SIG-M5 treated with dmso at 0.1 percent for 504 hours (cell line): ENCODE results near the gene TSHZ2.
"Not testable (repeated sequence)": the region's sequence is repeated elsewhere in the genome, so short reads cannot be mapped to it uniquely, and the experiment has no call there.

Experiments
- DNase-seq: peaks from one replicate; lab custom pipeline; 2025; ENCODE audit not compliant: unreplicated experiment; lab: John Stamatoyannopoulos, UW

Gene TSHZ2

DNA sequence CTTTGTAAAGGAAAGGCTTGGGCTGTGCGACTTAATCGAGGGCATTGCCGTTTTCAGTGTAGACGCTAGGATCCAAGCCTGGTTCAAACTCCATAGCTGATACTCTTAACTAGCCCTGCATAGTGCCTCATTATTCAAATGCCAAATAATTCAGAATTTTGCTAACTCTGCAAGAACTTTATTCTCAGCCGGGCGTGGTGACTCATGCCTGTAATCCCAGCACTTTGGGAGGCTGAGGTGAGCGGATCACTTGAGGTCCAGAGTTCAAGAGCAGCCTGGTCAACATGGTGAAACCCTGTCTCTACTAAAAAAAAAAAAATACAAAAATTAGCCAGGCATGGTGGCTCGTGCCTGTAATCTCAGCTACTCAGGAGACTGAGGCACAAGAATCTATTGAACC is 394.8 kb downstream of the TSHZ2 start:
- DNase-seq, result not testable (repeated sequence)

DNA sequence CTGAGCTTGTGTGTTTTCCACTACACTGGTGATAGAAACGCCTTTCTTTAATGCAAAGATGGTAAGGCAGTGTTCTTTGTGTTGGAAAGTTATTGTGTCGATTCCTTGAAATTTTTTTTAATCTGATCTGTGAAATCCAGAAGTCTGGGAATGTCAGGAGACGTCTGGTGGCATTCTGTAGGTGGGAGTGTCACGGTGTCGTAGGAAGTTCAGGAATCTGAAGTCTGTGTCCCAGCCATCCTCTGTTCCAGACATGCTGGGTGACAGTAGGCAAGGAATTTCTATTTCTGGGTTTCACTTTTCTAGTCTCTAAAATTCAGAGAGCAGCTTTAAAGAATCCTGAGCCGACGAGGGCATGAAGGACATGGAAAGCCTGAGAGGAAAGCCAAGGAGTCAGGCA is 397.7 kb downstream of the TSHZ2 start:
- DNase-seq, result no peak

DNA sequence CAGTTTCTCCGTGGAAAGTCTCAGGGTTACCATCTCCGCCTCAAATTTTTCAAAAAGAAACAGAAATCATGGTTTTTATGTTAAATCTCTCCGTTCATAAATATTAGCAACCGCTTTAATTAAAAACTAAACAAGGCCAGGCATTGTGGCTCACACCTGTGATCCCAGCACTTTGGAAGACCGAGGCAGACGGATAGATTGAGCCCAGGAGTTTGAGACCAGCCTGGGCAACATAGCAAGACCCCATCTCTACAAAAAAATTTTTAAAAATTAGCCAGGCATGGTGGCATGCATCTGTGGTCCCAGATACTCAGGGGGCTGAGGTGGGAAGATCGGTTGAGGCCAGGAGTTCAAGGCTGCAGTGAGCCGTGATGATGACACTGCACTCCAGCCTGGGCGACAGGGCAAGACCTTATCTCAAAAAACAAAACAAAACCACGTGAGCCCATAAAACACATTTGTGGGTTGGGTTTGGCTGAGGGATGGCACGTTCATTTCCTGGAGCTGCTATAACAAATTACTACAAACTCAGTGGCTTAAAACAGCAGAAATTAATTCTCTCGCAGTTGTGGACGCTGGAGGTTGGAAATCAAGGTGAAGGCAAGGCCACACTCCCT is 398.3 kb downstream of the TSHZ2 start:
- no peak for DNase-seq

DNA sequence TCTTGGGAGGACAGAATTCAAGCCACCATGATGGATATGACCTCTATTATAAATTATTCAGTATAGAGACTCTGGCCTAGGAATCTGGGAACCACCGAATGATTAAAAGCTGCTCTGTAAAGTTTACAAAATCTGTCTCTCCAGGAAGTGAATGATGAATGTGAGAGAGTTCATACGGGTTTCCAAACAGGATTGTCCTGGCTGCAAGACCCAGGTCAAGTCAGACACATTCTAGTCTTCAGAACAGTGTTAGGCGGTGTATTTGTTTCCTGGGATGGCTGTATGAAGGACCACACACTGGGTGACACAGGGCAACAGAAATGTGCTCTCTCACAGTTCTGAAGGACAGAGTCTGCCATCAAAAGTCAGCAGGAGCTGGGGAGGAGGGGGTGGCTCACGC is 399.1 kb downstream of the TSHZ2 start:
- no peak for DNase-seq

DNA sequence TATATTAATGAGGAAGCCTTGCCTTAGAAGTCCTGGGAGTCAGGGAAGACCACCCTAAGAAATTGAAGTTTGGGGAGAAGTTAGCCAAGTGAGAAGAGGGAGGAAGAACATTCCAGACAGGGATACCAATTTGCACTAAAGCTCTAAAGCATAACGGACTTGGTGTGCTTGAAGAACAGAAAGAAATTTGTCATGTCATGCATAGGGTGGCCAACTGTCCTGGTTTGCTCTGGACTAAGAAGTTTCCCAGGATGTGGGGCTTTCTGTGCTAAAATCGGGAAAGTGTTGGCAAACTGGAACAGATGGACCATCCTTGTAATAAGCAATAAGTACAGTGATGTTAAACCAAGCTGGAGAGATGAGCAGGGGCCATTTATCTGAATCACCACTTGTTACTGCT is 403.9 kb downstream of the TSHZ2 start:
- no peak for DNase-seq

DNA sequence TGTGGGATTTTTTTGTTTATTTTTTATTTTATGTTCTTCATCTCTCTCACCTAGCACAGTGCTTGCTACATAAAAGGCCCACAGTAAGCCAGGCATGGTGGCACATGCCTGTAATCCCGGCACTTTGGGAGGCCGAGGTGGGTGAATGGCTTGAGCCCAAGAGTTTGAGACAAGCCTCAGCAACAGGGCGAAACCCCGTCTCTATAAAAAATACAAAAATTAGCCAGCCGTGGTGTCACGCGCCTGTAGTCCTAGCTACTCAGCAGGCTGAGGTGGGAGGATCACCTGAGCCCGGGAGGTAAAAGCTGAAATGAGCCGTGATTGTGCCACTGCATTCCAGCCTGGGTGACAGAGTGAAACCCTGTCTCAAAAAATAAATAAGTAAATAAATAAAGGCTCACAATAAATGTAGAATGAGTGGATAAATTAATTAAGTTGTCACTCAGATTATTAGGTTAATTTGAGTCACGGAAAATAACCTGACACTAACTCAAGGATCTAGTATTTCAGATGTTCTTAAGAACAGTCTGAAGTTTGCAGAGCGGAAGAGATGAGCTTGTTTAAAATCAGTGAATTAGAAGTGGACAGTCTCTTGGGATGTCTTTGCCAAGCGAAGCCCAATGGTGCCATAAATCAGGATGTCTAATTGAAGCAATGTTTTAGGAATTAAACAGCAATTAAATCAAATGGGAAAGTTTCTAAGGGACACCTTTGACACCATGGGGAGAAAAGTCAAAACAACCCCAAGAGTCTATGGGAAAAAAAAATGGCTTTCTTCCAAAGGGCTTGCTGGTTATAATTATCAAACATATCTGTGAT is 407.1 kb downstream of the TSHZ2 start:
- DNase-seq, result no peak

DNA sequence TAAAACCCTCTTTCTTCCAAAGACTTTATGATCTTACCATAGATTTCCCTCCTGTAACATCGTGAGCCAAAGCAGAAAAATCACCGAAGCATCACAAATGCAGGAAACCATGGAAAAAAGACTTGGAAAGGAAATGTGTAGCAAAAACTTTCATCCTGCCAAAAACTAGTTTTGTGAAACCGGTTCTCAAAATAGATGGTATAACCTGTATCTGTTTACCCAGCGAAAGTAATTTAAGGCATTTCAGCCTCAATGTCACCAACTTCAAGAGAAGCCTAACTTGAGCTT is 407.6 kb downstream of the TSHZ2 start:
- no peak for DNase-seq

DNA sequence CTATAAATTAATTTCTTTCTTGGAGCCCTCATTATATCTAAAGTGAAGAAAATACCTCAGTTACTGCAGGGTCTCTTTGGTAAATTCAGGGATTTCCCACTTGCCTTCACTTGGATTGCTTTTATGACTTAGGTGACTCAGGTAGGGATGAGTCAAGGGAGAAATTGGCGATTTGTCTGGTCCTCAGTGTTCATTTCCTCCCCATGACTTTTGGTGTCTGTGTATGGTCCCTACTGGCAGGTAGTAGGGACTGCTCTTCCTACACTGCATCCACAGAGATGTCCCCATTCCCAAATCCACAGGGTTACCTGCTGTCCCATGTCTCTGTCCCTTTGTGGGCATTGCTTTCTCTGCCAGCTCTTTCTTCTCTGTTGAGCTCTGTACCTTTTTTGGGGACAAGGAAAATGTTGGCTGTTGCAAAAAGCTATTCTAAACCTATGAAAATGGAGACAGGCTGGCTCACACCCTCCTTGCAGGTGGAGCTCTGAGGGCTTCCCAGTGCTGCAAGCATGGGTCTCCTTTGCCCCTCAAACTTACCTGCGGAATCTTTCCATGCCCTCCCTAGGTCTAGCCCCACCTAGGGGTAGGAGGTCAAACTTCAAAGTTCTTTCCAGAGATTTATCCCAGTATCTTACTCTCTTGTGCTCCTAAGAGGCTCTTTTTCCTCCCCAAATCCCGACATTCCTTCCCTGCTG is 409.6 kb downstream of the TSHZ2 start:
- no peak for DNase-seq

DNA sequence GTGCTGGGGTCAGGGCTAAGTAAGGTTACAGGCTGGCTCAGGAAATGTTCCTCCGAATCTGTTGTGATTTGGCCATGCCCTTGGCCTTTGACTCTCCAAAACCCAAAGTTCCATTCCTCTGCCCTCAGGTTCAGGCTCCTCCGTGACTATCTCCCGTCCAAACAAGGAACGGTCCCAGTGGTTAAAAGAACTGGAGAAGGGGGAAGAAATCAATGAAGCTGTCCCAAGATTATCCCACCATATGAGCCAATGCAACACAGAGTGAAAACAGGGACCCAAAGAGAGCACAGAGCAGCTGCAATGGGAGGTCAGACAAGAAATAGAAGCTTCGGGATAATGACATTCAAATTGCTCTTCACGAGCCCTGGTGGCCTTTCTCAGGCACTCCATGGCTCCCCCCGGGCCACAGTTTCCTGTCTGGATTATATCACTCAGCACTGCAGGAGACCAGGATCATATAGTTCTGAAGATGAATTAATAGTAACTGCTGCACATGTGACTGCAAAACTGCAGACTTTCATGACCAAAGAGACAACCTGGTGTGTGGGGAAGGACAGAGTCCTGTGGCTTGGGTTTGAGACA is 410.2 kb downstream of the TSHZ2 start:
- no peak for DNase-seq

DNA sequence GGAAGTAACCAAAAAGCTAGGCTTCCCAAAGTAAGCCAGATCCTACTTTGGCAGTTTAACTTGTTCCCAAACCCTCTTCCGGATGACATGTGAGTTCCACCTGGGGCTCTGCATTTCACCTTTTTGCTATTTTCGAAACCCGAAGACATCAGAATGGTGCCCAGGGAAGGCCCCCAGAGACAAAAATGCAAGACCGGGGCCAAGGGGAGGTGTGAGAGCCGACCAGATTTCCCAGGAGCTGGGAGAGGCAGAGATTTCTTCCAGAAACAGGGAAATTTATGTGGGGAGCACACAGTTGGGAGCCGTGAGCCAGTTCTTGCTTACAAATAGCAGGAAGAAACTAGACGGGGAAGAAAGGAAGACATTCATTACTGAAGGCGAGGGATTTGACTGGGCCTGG is 411.8 kb downstream of the TSHZ2 start:
- no peak for DNase-seq

DNA sequence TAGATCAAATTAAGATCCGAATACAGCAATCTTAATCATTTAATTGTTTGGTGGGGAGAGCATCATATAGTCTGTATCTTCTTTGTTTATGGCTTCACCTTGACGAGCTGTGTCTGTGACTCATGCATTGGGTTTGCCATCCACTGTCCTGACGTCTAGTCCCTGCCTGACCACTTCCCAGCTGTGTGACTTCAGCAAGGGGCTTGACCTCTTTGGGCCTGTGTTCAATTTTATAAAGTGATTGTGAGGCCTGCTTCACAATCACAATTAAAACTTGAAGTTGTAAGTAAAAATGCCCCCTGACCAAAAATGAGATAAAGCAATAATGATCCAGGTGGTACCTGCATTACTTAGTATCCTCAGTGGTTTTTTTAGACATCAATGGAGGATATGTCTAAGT is 412.2 kb downstream of the TSHZ2 start:
- DNase-seq, result no peak

DNA sequence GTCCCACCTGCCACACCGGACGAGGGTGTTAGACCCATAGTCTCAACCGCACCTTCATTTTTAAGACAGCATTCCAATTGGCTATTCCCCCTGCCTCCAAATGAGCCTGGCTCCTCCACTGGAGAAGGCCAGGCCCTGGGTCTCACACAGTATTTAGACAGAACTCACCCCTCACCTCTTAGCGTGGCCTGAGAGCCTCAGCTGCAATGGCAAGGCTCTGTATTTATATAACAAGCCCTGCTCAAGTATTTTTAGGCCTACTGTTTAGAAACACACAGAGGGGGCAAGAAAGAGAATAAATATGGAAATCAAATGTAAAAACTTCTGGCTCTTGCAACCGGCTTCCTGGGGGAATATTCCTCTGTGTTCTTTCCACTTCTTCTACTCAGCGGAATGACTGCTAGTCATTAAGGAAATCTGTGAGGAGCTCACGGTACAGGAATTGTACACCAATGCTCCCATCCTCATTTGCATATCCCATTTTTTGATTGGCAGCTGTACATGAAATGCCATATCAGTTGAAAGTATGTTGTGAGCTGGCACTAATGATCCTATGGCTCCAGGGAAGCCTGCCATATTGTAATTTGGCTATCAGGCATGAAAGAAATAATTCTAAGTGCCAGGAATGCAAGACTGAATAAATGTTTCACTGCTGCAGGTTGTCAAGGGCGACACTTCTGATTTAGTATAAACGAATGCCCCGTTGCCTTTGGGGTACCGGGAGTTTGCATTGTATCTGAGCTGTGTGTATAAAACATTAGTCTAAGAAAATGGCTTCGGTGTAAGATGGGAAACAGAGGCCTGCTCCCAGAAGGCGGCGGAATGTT is 414.0 kb downstream of the TSHZ2 start:
- DNase-seq, result no peak

DNA sequence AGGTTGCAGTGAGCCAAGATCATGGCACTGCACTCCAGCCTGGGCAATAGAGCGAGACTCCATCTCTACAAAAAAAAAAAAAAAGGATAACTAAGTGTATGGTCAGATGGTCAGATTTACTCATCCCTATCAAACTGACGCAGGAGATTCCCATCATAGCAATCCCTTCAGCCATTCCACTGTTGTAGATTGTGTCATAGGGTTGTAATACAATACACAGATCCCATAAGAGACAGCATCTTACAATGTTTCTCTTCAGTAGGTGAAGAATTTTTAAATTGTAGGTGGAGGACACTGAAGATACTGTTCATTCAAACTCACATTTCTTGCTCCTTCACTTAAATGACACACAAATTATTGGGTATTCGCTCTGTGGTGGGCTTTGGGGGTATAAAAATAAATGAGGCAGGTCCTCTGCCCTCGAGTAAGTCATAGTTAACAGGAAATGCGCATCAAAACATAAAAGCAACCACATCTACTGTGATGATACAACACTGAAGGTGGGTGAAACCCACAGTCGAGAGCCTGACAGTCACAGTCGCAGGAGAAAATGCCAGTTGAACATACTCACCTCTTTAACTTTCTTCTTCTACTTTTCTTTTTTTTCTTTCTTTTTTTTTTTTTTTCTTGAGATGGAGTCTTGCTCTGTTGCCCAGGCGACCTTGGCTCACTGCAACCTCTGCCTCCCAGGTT is 416.0 kb downstream of the TSHZ2 start:
- no peak for DNase-seq

DNA sequence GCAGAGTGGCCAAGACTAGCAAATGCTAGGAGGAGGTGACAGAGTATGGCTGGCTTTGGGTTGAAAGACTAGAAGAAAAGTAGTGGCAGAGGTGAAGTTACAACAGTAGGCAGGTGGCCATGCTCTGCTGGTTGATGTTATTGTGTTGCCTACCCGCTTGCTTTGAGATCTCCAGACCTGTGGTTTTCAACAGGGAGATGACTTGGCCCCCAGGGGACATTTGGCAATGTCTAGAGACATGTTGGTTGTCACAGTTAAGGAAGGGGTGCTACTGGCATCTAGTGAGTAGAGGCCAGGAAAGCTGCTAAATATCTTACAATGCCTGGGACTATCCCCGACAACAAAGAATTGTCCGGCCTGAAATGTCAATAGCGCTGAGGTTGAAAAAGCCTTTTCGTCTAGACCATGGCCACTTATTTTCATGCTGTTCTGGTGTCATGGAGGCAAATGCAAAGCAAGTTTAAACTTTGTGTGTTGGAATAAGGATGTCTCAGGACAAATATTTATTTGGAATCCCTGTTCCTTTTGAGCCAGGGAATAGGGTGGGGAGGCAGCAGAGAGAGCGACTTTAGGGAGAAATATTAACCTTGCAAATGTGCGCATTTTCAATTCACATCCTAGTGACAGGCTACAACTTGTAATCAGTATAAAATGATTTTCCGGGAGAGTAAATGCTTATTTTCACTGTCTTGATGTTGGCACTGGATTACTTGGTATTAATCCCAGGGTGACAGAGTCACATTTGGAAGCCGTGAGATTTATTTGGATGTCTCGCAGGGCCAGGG is 417.6 kb downstream of the TSHZ2 start:
- DNase-seq, result no peak

DNA sequence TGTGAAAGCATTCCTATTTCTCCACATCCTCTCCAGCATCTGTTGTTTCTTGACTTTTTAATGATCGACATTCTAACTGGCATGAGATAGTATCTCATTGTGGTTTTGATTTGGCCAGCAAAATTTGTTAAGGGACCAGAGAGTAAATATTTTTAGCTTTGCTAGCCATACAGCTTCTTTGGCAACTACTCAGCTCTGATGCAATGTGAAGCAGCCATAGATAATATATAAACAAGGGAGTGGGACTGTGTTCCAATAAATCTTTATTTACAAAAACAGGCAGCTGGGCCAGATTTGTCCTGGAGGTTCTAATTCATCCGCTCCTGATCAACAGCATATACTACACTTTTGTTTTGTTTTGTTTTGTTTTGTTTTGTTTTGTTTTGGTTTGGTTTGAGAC is 418.6 kb downstream of the TSHZ2 start:
- no peak for DNase-seq

DNA sequence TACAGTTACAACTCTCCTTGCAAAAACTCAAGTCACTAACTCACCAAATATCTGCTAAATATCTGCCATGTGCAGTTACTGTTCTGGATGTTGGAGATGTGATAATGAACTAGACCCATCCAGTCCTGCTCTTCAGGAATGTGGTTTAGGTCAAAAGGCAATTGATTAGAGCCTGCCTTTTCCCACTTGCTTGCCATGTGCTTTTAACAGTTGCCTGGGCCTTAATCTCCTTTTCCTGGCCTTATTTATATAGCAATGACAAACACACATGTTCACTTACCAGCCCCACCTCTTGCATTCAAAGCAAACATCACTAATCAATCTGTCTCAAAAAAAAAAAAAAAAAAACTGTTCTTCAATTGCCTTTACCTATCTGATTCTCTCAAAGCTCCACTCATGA is 422.3 kb downstream of the TSHZ2 start:
- DNase-seq, result no peak

DNA sequence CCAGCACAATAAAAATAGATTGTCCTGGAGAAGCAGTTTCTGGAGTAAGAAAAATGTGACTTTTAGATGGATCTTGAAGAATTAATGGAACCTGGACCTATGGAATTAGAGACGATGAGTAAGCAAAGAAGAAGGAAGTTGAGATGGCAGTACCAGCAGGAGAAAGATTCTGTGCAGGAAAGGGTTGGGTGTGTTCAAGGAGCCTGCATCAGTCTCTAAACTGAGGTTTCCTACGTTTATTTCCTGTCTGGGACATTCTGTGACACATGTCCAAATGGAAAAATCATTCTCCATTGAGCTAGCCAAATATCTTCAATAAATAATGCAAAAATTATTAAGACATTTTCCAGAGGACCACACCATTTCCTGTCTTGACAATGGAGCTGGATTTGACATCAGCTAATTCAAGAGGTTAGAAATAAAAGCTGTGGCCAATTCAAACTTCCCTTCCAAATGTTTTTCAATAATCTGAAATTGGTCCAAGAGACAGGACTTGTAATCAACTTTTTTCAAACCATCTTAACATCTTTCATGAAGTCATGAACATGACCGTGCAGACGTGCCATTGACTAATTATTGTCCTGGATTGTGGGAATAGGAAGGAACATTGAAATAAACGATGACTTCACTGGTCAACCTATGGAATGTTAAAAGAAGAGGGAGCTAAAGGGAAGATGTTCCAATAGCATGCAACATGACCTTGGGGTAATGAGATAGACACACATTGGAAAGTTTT is 423.2 kb downstream of the TSHZ2 start:
- DNase-seq, result no peak

DNA sequence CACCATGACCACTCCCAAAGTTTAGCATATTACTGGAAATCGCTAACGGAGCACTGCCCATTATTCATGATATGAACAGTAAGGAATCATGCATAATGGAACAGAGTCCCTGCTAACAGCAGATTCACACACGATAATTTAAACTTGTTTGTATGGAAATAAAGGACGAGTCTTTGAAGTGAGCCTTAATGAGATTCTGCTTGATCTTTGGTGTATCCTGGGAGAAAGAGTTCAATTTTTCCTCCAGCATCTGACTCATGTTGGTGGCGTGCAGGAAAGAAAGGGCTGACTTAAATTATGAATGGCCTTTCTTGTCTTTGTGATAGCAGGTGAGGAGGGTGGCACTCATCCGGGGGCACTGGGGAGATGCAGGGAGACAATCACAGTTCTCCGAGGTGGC is 426.9 kb downstream of the TSHZ2 start:
- no peak for DNase-seq
